Uterus (tissue), 4 donors: ENCODE data around the gene TLE4. TPM values are rescaled to one million over a fixed set of nuclear protein-coding genes. Genes with fewer than 3 reads are reported as not detected.

Source experiments
- DNase-seq, 2 donors: peaks; one replicate each; pipeline ENCODE4 v3.0.0-alpha.2; 2019 to 2020
- H3K27ac ChIP-seq, 2 donors: fragments of 200-600 bp; sonication (generic); 1 replicate in 1 of 2; 2 replicates in 1 of 2; pipeline ENCODE4 v1.5.1; 2016 to 2018
- H3K27me3 ChIP-seq, 2 donors: fragments of 200-600 bp; sonication (generic); one replicate each; pipeline ENCODE4 v1.5.1; 2018 to 2019; ENCODE audit warnings: control low read depth in 1 of 2
- H3K36me3 ChIP-seq, 2 donors: fragments of 200-600 bp; sonication (generic); one replicate each; pipeline ENCODE4 v1.5.1; 2019; ENCODE audit warnings: control low read depth in 1 of 2
- H3K4me1 ChIP-seq, 2 donors: fragments of 200-600 bp; sonication (generic); one replicate each; pipeline ENCODE4 v1.5.1; 2018 to 2019; ENCODE audit warnings: control low read depth in 1 of 2
- H3K4me3 ChIP-seq, 2 donors: fragments of 200-600 bp; sonication (generic); 1 replicate in 1 of 2; 2 replicates in 1 of 2; pipeline ENCODE4 v1.5.1; 2018 to 2019; ENCODE audit warnings: mild to moderate bottlenecking in 1 of 2
- H3K9me3 ChIP-seq, 2 donors: fragments of 200-600 bp; sonication (generic); one replicate each; pipeline ENCODE4 v1.5.1; 2019; ENCODE audit warnings: control low read depth in 1 of 2
- POLR2A ChIP-seq, 2 donors: fragments of 450-650 bp; IDR thresholded peaks; one replicate each; pipeline ENCODE4 v1.6.1; 2016; ENCODE audit warnings: antibody characterized with exemption in 2 of 2, mild to moderate bottlenecking in 1 of 2, moderate library complexity in 1 of 2
- intact Hi-C: fragments of 100-400 bp; cut with DNase I; formaldehyde crosslinking; loops from one replicate; pipeline ENCODE4 v1.15.1; 2023; ENCODE audit warnings: low total_unique reads
- total RNA-seq, 4 donors: library from RNA; depleted of rRNA in 3 of 4; stranded (reverse); fragments of >200 nt in 3 of 4; gene quantifications; one replicate each; pipeline versions ENCODE4 v1.1.0 to v1.2.4, GENCODE V29; 2014 to 2023
- TF ChIP-seq, protein P1 (sequence below), 4 experiments: fragments of 200-600 bp in 2 of 4; fragments of 450-650 bp in 2 of 4; sonication (generic) in 2 of 4; IDR thresholded peaks; one replicate each; pipeline ENCODE4 v1.5.1; 2016 to 2019; ENCODE audit warnings: antibody characterized with exemption in 4 of 4, mild to moderate bottlenecking in 2 of 4, moderate library complexity in 1 of 4
- donor health status: DM: yes; HTN: yes; CAD: no.

The TLE4 gene
- total RNA-seq, 4 donors from 2014 or later = 21.1 to 134 (median 35.1) TPM

DNA sequence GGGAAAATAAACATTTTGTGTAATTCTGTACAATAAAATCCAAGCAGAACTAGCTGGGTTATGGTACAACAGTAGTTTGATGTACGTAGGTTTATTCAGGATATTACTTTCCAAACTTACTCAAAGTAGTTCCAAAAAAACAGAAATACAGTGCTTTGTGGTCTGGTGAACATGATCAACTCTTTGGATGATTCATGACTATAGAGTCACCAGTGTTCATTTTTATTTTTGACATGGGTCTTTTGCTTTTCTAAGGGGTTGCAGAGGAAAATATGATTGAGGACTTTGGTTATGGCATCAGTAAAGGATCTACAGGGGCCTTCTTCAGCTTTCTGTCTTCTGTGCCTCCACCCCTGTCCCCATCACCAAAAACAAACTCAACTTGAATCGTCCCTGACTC lies 127.2 kb downstream of the TLE4 start:
- no peak for DNase-seq
- Histone ChIP-seq H3K4me1 (no peaks in the 10 kb centered on the region), H3K9me3 (no peaks in the 10 kb centered on the region), H3K36me3 (no peaks in the 10 kb centered on the region), H3K27ac (no peak overlapping the region), H3K4me3 (no peak overlapping the region), H3K27me3 (no peaks in the 10 kb centered on the region)
- TF ChIP-seq, protein P1, sequence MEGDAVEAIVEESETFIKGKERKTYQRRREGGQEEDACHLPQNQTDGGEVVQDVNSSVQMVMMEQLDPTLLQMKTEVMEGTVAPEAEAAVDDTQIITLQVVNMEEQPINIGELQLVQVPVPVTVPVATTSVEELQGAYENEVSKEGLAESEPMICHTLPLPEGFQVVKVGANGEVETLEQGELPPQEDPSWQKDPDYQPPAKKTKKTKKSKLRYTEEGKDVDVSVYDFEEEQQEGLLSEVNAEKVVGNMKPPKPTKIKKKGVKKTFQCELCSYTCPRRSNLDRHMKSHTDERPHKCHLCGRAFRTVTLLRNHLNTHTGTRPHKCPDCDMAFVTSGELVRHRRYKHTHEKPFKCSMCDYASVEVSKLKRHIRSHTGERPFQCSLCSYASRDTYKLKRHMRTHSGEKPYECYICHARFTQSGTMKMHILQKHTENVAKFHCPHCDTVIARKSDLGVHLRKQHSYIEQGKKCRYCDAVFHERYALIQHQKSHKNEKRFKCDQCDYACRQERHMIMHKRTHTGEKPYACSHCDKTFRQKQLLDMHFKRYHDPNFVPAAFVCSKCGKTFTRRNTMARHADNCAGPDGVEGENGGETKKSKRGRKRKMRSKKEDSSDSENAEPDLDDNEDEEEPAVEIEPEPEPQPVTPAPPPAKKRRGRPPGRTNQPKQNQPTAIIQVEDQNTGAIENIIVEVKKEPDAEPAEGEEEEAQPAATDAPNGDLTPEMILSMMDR (IDR thresholded peaks at IDR 0.05) = no peak
- no peak for TF ChIP-seq POLR2A (IDR thresholded peaks at IDR 0.05)
- intact Hi-C loops = no loop called here

DNA sequence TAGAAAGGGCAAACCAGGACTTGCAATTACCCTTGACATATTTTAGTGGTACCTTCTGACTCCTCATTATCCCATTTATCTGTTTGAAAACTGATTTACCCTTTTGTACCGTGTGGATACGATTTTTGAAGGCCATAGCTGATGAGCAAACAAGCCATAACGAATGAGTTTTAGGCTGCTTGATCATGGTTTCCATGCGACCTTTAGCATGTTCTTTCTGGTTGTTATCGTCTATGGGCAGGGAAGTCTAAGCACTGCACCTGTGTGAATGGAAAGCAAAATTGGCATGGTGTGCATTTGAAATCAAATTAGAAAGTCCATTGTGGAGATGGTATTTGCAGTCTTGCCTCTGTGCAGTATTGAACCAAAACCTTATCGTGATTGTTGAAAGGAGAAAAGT lies 127.7 kb downstream of the TLE4 start:
- Histone ChIP-seq H3K27me3 (no peaks in the 10 kb centered on the region), H3K9me3 (no peaks in the 10 kb centered on the region), H3K36me3 (no peaks in the 10 kb centered on the region), H3K4me3 (no peak overlapping the region), H3K4me1 (no peaks in the 10 kb centered on the region), H3K27ac (no peak overlapping the region)
- intact Hi-C loops = no loop called here
- TF ChIP-seq, protein P1 (IDR thresholded peaks at IDR 0.05) = no peak
- no peak for TF ChIP-seq POLR2A (IDR thresholded peaks at IDR 0.05)
- DNase-seq = no peak

DNA sequence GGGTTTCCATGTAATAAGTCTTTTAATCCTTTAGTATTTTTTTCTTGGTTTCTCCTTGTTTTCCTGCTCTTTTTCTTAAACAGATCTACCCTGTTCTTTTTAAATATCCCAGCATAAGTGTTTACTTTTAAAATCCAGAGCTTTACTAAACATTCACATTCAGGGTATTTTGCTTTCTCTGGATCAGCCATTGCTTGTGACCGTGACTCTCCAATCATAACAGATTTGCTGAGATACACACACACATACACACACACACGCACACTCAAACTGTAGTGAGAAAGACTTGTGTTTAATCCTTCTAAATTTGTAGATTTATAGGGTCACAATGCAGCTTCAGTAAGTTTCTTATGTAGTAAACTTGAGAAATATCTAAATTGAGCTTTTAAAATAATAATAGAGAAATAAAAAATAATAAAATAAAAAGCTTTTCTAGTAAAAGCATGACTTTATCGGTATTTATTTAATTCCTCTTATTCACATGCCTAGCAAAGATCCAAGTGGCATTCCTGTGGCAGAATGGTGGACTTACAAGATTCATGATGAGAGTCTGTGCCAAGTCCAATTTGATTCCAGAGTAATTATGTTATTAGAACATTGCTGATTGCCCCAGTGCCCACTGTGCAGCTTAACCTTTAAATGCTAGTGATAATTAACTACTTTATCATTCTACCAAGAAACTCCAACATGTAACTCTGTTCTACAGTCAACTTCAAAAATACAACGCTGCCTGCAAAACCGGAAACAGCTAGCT lies 129.0 kb downstream of the TLE4 start:
- H3K27me3 ChIP-seq = no peaks in the 10 kb centered on the region
- intact Hi-C loops = no loop called here
- H3K36me3 ChIP-seq = no peaks in the 10 kb centered on the region
- TF ChIP-seq POLR2A (IDR thresholded peaks at IDR 0.05) = no peak
- TF ChIP-seq, protein P1 (IDR thresholded peaks at IDR 0.05) = no peak
- DNase-seq = no peak
- no peaks in the 10 kb centered on the region for H3K9me3 ChIP-seq
- no peaks in the 10 kb centered on the region for H3K4me1 ChIP-seq
- no peak overlapping the region for H3K27ac ChIP-seq
- H3K4me3 ChIP-seq = no peak overlapping the region

DNA sequence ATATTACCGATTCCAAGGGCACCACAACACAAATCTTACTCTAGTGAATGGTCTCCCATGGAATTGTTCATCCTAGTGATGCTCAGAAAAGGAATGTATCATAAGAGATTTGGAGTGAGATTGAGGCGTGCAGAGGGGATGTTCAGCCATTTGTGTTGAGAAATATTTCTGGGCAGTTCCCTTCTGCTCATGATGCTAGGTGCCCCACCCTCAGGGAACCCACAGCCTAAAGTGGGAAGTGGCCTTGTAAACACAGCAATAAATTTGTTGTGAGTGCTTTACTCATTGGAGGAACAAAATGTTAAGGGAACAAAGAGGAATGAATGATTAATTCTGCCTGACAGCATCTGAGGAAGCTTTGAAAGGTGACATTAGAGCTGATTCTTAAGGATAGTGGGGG lies 129.9 kb downstream of the TLE4 start:
- Histone ChIP-seq H3K27ac (no peak overlapping the region), H3K4me3 (no peak overlapping the region), H3K4me1 (no peaks in the 10 kb centered on the region), H3K9me3 (no peaks in the 10 kb centered on the region), H3K36me3 (no peaks in the 10 kb centered on the region), H3K27me3 (no peaks in the 10 kb centered on the region)
- no peak for DNase-seq
- TF ChIP-seq POLR2A (IDR thresholded peaks at IDR 0.05) = no peak
- TF ChIP-seq, protein P1 (IDR thresholded peaks at IDR 0.05) = no peak
- intact Hi-C loops = no loop called here

DNA sequence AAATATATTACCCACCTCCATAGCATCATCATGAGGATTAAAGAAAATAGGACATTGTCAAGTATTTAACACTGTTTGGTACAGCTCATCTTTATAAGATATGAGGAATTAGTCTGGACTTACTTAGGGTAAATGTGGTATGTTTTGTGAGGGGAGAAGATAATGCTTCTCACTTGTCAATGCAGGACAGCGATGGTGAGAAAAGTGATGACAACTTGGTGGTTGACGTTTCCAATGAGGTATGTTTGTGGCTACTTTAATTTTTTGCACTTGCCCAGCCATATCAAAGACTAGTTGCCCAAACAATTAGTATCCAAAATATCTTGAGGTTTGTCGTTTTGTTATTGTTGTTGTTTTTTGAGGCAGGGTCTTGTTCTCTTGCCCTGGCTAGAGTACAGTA lies 133.9 kb downstream of the TLE4 start:
- Histone ChIP-seq H3K4me3 (no peak overlapping the region), H3K36me3 (no peaks in the 10 kb centered on the region), H3K4me1 (no peaks in the 10 kb centered on the region), H3K27ac (no peak overlapping the region), H3K9me3 (no peaks in the 10 kb centered on the region), H3K27me3 (no peaks in the 10 kb centered on the region)
- TF ChIP-seq POLR2A (IDR thresholded peaks at IDR 0.05) = no peak
- TF ChIP-seq, protein P1 (IDR thresholded peaks at IDR 0.05) = no peak
- DNase-seq = no peak
- intact Hi-C loops = no loop called here
